Smooth muscle cell (in vitro differentiated cells): ENCODE data around the gene RAD51B. TPM values are rescaled to one million over a fixed set of nuclear protein-coding genes. Genes with fewer than 3 reads are reported as not detected.

Experiments
- DNase-seq: peaks from one replicate; lab custom pipeline; 2025; ENCODE audit not compliant: unreplicated experiment; lab: John Stamatoyannopoulos, UW
- H2AFZ ChIP-seq: fragments of 200-600 bp; sonication (generic); 2 replicates; pipeline ENCODE4 v1.6.0; 2016; ENCODE audit warnings: antibody characterized with exemption, low read depth, mild to moderate bottlenecking
- H3F3A ChIP-seq: fragments of 200-600 bp; sonication (generic); 2 replicates; pipeline ENCODE4 v1.6.0; 2017; ENCODE audit warnings: antibody characterized with exemption, low read depth
- H3K27ac ChIP-seq: fragments of 200-600 bp; sonication (generic); 2 replicates; pipeline ENCODE4 v1.5.1; 2016; ENCODE audit warnings: low read depth, mild to moderate bottlenecking
- H3K27me3 ChIP-seq: fragments of 200-600 bp; sonication (generic); 2 replicates; pipeline ENCODE4 v1.6.1; 2016; ENCODE audit warnings: low read depth, mild to moderate bottlenecking
- H3K36me3 ChIP-seq: fragments of 200-600 bp; sonication (generic); 2 replicates; pipeline ENCODE4 v1.5.1; 2016; ENCODE audit warnings: low read depth
- H3K4me1 ChIP-seq: fragments of 200-600 bp; sonication (generic); 2 replicates; pipeline ENCODE4 v1.5.1; 2016; ENCODE audit warnings: low read depth
- H3K4me2 ChIP-seq: fragments of 200-600 bp; sonication (generic); 2 replicates; pipeline ENCODE4 v1.6.0; 2016; ENCODE audit warnings: mild to moderate bottlenecking
- H3K4me3 ChIP-seq: fragments of 200-600 bp; sonication (generic); 2 replicates; pipeline ENCODE4 v1.5.1; 2016; ENCODE audit warnings: mild to moderate bottlenecking
- H3K79me2 ChIP-seq: fragments of 200-600 bp; sonication (generic); 2 replicates; pipeline ENCODE4 v1.6.0; 2016; ENCODE audit warnings: low read depth, mild to moderate bottlenecking
- H3K9ac ChIP-seq: fragments of 200-600 bp; sonication (generic); 2 replicates; pipeline ENCODE4 v1.6.0; 2016; ENCODE audit warnings: low read depth
- H3K9me3 ChIP-seq: fragments of 200-600 bp; sonication (generic); replicated peaks from 2 replicates; pipeline ENCODE4 v1.5.1; 2016; ENCODE audit warnings: low read depth
- H4K20me1 ChIP-seq: fragments of 200-600 bp; sonication (generic); 2 replicates; pipeline ENCODE4 v1.6.0; 2016; ENCODE audit warnings: low read depth
- CTCF ChIP-seq: fragments of 200-600 bp; sonication (generic); IDR thresholded peaks from 2 replicates; pipeline ENCODE4 v1.5.1; 2017; ENCODE audit warnings: borderline replicate concordance, mild to moderate bottlenecking, antibody characterized with exemption; ENCODE audit not compliant: insufficient read depth, poor library complexity, severe bottlenecking
- WGBS: methylation state at CpG from one replicate; pipeline ENCODE4 v1.1.7; 2016; ENCODE audit warnings: low lambda C conversion rate; 5-methylcytosine and 5-hydroxymethylcytosine counted together
- polyA plus RNA-seq: library from polyadenylated mRNA; unstranded; fragments of >200 nt; fragmentation: Nextera tagmentation; extraction: Ambion mirVana; gene quantifications from 2 replicates; pipeline ENCODE4 v1.2.1, GENCODE V29; 2016
- total RNA-seq: library from RNA; depleted of rRNA; stranded (reverse); fragments of >200 nt; gene quantifications from 2 replicates; pipeline ENCODE4 v1.2.3, GENCODE V29; 2014

Gene RAD51B
- total and polyA plus RNA-seq, 2 experiments from 2014 or later = 4.6 to 5.3 TPM

DNA sequence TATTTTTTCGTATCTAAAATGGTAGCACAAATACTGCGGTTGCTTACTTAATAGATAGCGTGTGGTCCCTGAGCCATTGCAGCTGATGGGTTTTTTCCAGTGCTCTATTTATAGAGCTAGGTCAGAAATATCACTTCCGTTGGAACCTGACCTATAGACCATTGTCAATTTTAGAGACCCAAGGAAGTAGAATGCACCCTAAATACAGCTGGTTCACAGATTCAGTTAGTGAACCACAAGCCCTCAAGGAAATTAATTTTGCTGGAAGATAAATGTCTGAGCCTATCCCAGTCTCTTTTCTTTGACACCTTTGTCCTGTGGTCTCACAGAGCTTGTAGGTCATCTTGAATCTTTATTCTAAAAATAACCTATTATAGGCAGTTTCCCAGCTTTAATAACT is 582.3 kb downstream of the RAD51B start:
- Histone ChIP-seq H3K4me2 (no peak overlapping the region), H3K27me3 (no peaks in the 10 kb centered on the region), H3K9ac (no peak overlapping the region), H3K4me1 (peaks cover 33% of the 10 kb centered on the region), H2AFZ (no peak overlapping the region), H3F3A (peaks cover 6% of the 10 kb centered on the region), H3K9me3 (no peaks in the 10 kb centered on the region), H3K36me3 (no peaks in the 10 kb centered on the region), H4K20me1 (no peaks in the 10 kb centered on the region), H3K27ac (peak overlapping the region; percentile 25), H3K79me2 (no peaks in the 10 kb centered on the region), H3K4me3 (no peak overlapping the region)
- no peak for TF ChIP-seq CTCF
- DNase-seq = no peak
- WGBS = 83% methylated on average over 4 of the region's 4 CpGs

GRCh38 chr14:68402525-68403101 is 583.0 kb downstream of the RAD51B start:
- WGBS = 74% methylated on average over 7 of the region's 7 CpGs
- no peak for DNase-seq
- no peaks in the 10 kb centered on the region for H3K9me3 ChIP-seq

DNA sequence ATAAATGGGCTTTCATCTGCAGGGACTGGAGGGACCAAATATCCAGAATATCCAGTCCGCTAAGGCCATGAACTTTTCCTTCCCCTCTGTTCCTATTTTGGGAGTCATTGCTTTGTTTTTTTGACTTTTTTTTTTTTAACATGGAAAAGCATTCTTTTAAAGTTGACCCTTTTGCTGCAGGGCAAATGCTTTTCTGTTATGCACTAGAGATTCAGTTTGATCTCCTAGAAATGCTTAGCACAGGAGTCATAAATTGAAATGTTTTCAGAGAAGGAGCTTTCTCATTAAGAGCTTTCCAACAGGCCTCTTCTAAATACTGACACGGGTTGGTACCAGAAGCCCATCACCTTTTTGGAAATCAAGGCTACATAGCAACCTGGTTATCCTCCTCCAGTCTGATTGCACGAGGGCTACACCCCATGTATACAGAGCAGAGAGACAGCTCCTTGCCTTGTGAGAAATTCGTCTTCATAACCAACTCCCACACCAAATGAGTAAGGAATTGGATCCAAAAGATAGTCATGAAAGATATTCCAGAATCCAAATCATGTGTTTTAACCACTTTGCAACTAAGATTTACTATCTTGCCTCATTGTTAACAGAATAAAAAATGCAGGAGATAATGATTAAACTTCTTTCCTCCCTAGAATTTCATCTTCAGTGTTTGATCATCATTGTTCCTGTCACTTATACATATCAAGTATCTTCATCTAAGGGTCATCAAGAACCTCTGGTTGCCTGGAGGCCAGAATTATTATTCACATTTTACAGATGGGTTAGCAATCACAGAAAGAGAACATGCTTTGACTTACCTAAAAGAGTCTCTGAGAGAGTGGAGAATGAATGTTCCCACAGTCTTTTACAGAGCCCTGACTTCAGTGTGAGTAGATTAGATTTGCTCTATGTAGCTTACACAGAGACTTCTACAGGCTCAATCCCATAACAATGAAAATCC is 583.9 kb downstream of the RAD51B start:
- Histone ChIP-seq H3K36me3 (no peaks in the 10 kb centered on the region), H3K9ac (no peak overlapping the region), H3K27ac (peak overlapping the region; percentile 58), H3K27me3 (no peaks in the 10 kb centered on the region), H2AFZ (no peak overlapping the region), H3K4me2 (peak overlapping the region; percentile 27), H3K4me1 (peaks cover 22% of the 10 kb centered on the region), H3K4me3 (no peak overlapping the region), H4K20me1 (no peaks in the 10 kb centered on the region), H3K9me3 (no peaks in the 10 kb centered on the region), H3F3A (peaks cover 4% of the 10 kb centered on the region), H3K79me2 (no peaks in the 10 kb centered on the region)
- 42% methylated on average over 4 of the region's 4 CpGs for WGBS
- TF ChIP-seq CTCF = no peak
- no peak for DNase-seq

More at GRCh38 chr14:68402525-68403101, 583.0 kb downstream of the RAD51B start:
- H3K4me1 ChIP-seq = peaks cover 26% of the 10 kb centered on the region
- no peak for TF ChIP-seq CTCF
- H3F3A ChIP-seq = peaks cover 4% of the 10 kb centered on the region
- no peak overlapping the region for H3K9ac ChIP-seq
- peak overlapping the region; percentile 27 for H3K4me2 ChIP-seq
- no peaks in the 10 kb centered on the region for H4K20me1 ChIP-seq
- H3K36me3 ChIP-seq = no peaks in the 10 kb centered on the region
- H3K27ac ChIP-seq = peak overlapping the region; percentile 58
- H3K79me2 ChIP-seq = no peaks in the 10 kb centered on the region
- no peak overlapping the region for H2AFZ ChIP-seq
- no peaks in the 10 kb centered on the region for H3K27me3 ChIP-seq
- H3K4me3 ChIP-seq = no peak overlapping the region
